ENCODE results near the gene GEMIN7.

DNA sequence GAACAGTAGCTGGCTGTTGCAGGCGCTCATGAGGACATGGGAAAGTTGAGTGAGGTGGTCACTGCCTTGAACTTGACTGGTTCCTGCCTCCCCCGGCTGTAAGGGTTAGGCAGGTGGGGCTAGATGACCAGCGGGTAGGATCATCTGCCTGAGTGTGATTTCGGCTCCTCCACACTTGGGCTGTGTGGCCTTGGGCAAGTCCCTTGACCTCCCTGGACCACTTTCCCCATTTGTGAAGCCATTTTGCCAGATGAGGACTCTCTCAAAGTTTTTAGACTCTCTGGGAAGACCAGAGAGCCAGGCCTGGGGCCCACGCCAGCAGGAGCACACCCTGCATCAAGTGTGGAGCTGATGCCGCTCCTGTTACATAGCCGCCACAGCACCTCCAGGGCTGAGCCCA lies 23.4 kb downstream of the GEMIN7 start:
- TF ChIP-seq EZH2 (IDR thresholded peaks at IDR 0.05; ENCODE audit: borderline replicate concordance, low read length), result no peak
- TF ChIP-seq, protein P1, sequence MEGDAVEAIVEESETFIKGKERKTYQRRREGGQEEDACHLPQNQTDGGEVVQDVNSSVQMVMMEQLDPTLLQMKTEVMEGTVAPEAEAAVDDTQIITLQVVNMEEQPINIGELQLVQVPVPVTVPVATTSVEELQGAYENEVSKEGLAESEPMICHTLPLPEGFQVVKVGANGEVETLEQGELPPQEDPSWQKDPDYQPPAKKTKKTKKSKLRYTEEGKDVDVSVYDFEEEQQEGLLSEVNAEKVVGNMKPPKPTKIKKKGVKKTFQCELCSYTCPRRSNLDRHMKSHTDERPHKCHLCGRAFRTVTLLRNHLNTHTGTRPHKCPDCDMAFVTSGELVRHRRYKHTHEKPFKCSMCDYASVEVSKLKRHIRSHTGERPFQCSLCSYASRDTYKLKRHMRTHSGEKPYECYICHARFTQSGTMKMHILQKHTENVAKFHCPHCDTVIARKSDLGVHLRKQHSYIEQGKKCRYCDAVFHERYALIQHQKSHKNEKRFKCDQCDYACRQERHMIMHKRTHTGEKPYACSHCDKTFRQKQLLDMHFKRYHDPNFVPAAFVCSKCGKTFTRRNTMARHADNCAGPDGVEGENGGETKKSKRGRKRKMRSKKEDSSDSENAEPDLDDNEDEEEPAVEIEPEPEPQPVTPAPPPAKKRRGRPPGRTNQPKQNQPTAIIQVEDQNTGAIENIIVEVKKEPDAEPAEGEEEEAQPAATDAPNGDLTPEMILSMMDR (IDR thresholded peaks at IDR 0.05; ENCODE audit: low read length), result no peak

All from OCI-LY1 (cell line).